Measurements from ENCODE around the gene PCDHGC5. TPM values are rescaled to one million over a fixed set of nuclear protein-coding genes. Genes with fewer than 3 reads are reported as not detected.
A peak's percentile ranks its signal among the peaks of the same experiment; 100 is the strongest.

PCDHGC5 gene
- total and polyA plus RNA-seq, 2 of the 8 experiments (the other 6 are each of a cell fraction or from before 2014, with no cell fraction given), result 0.41 to 1.1 TPM

DNA sequence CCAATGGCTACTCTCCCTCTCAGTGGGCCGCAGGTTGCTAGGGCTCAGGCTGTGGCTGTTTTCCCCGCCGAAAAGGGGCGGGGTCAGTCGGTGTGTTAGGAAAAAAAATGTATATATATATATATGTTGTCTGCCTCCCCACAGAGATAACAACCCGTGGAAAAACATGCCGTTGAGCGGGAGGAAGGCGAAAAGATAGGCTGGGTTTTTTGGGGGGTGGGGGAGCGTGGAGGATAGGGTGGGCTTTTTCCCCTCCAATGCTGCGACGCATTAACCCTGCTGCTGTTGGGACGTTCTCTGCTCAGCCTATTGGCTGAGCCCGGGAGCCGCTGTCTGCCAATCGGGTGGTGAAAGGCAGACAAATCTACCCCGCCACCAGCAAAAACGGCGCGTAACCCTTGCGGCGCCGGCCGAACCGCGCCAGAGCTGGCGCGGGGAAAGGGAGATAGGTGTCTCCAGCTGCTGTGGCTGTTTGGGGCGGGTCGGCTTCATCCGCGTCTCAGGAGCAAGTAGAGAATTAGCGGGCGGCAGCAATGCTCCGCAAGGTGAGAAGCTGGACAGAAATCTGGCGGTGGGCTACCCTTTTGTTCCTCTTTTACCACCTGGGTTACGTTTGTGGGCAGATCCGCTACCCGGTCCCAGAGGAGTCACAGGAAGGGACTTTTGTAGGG is 4.1 kb upstream of the PCDHGC5 start, which contains the start of gene PCDHGC4:
Gene PCDHGC4 (plus strand): TSS at position 390 of the 671 bp plus-strand sequence. CDS start 144 bp downstream, at position 534.
- peak within 1 kb of the TSS; percentile 28 for H3K56ac ChIP-seq (replicated peaks; ENCODE audit: insufficient read length, low read depth, low read length)
- peak in 1 of 2 experiments; percentile 78; a peak in 1 of 4 replicates for TF ChIP-seq HDAC2 (IDR thresholded peaks at IDR 0.05; ENCODE audit: borderline replicate concordance in 1 of 2, low read depth in 2 of 2, low read length in 2 of 2)
- peak in 1 of 3 experiments; percentile 5; a peak in 1 of 4 replicates for TF ChIP-seq CTCF (IDR thresholded peaks at IDR 0.05; ENCODE audit: control extremely low read depth in 1 of 3, insufficient read depth in 1 of 3, low read depth in 1 of 3, low read length in 3 of 3)
- peak; percentile 40 for TF ChIP-seq KDM4A (IDR thresholded peaks at IDR 0.05; ENCODE audit: low read depth, low read length, severe bottlenecking)
- peak; percentile 28 to 60; a peak in 1 of 4 replicates for TF ChIP-seq SIN3A (conservative IDR thresholded peaks at IDR 0.05 in 1 of 2, IDR thresholded peaks at IDR 0.05 in 1 of 2; ENCODE audit: low read depth in 1 of 2, low read length in 2 of 2)
- TF ChIP-seq, protein P1, sequence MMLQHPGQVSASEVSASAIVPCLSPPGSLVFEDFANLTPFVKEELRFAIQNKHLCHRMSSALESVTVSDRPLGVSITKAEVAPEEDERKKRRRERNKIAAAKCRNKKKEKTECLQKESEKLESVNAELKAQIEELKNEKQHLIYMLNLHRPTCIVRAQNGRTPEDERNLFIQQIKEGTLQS (IDR thresholded peaks at IDR 0.05; ENCODE audit: insufficient read depth, low read depth, low read length), result no peak
- no peak for TF ChIP-seq MAFK (IDR thresholded peaks at IDR 0.05; ENCODE audit: low read depth, low read length)

More for the DNA sequence above, 4.1 kb upstream of the PCDHGC5 start, which contains the start of gene PCDHGC4:
- H2AK5ac ChIP-seq (ENCODE audit: low read depth, low read length), result no peak within 1 kb of the TSS
- peak within 1 kb of the TSS; percentile 63; the same call in 1 of the 2 replicates for H4K8ac ChIP-seq (ENCODE audit: extremely low read depth, insufficient read depth, low read length)
- H2BK20ac ChIP-seq (ENCODE audit: low read length), result no peak within 1 kb of the TSS
- peak within 1 kb of the TSS; percentile 30; the same call in 1 of the 2 replicates for H2BK12ac ChIP-seq (ENCODE audit: low read depth, low read length)
- peak within 1 kb of the TSS; percentile 28; the same call in 1 of the 2 replicates for H2AFZ ChIP-seq (ENCODE audit: low read length)
- no peak within 1 kb of the TSS for H2BK120ac ChIP-seq (replicated peaks; ENCODE audit: low read depth, low read length)
- peak within 1 kb of the TSS; percentile 5; the same call in 1 of the 2 replicates for H3K27ac ChIP-seq (ENCODE audit: low read depth, low read length)
- peak in 1 of 2 experiments; percentile 84 for DNase-seq (ENCODE audit: low read depth in 1 of 2, low spot score in 2 of 2)
- H3K18ac ChIP-seq (ENCODE audit: extremely low read depth, low read length), result peak within 1 kb of the TSS; percentile 65; the same call in 1 of the 2 replicates
- H3K4ac ChIP-seq (replicated peaks; ENCODE audit: insufficient read length, low read depth, low read length), result no peak within 1 kb of the TSS
- peak within 1 kb of the TSS; percentile 93 for H2BK15ac ChIP-seq (ENCODE audit: low read length)
- peak within 1 kb of the TSS; percentile 98 for H3K4me2 ChIP-seq (ENCODE audit: insufficient read depth in 1 of 2, low read depth in 2 of 2, low read length in 2 of 2)
- peak within 1 kb of the TSS; percentile 51 for H4K5ac ChIP-seq (ENCODE audit: insufficient read length, low read depth, low read length)
- 3% methylated on average over 39 of the region's 39 CpGs; no CpG with 5 or more reads in 1 of the 2 experiments for WGBS, 2 experiments (ENCODE audit: extremely low coverage in 1 of 2, insufficient coverage in 1 of 2, insufficient read length in 1 of 2, insufficient replicate concordance in 2 of 2, low coverage in 1 of 2, low lambda C conversion rate in 2 of 2, missing lambda C conversion rate in 1 of 2)
- H3K79me1 ChIP-seq (ENCODE audit: low read depth, low read length), result no peaks in the 10 kb centered on the region; the same call in 1 of the 2 replicates
- no peaks in the 10 kb centered on the region for H3K9me3 ChIP-seq (ENCODE audit: insufficient read depth in 2 of 2, low read depth in 1 of 2, low read length in 1 of 2)
- no peak within 1 kb of the TSS for H3K23ac ChIP-seq (ENCODE audit: insufficient read length)
- FAIRE-seq, result peak; percentile 24
- peaks cover 5 to 20% (median 12%) of the 10 kb centered on the region in 4 experiments for H3K4me1 ChIP-seq (replicated peaks in 1 of 4; ENCODE audit: control insufficient read depth in 3 of 4, insufficient read depth in 4 of 4, low read length in 3 of 4)
- H3K9ac ChIP-seq (replicated peaks in 1 of 4; ENCODE audit: extremely low read depth in 1 of 4, low read depth in 3 of 4, low read length in 3 of 4), result peak within 1 kb of the TSS in 3 of 4 experiments; percentile 34 to 52 (median 49); a peak in 5 of 7 replicates
- H3K23me2 ChIP-seq (ENCODE audit: low read depth, low read length), result peaks cover 11% of the 10 kb centered on the region
- peak within 1 kb of the TSS; percentile 56 to 78 (median 69) for H3K4me3 ChIP-seq (ENCODE audit: extremely low read depth in 1 of 4, insufficient read depth in 2 of 4, low read depth in 3 of 4, low read length in 4 of 4)
- H2BK5ac ChIP-seq (ENCODE audit: low read depth, low read length), result no peak within 1 kb of the TSS; the same call in 1 of the 2 replicates
- POLR2A ChIA-PET (ENCODE audit: partially characterized antibody), result interaction anchor here (1.0 to 3.5 kb wide), 8 partner anchors 9 to 76 kb away, joined by 3 to 25 read pairs (median 6); partner anchors contain the start of gene PCDHGC3
- H3K27me3 ChIP-seq (replicated peaks in 1 of 4; ENCODE audit: control insufficient read depth in 3 of 4, extremely low read depth in 1 of 4, insufficient read depth in 3 of 4, low read length in 3 of 4), result peaks cover 7 to 19% (median 16%) of the 10 kb centered on the region in 4 experiments
- peaks cover 0 to 3% of the 10 kb centered on the region in 2 experiments; a peak in 1 of 4 replicates for H3K79me2 ChIP-seq (ENCODE audit: control insufficient read depth in 1 of 2, insufficient read depth in 2 of 2, low read length in 2 of 2)
- H3K36me3 ChIP-seq (ENCODE audit: control insufficient read depth in 2 of 4, insufficient read depth in 4 of 4, low read length in 3 of 4), result no peaks in the 10 kb centered on the region
- peaks cover 13 to 18% of the 10 kb centered on the region in 2 experiments for H4K20me1 ChIP-seq (replicated peaks in 1 of 2; ENCODE audit: control insufficient read depth in 1 of 2, insufficient read depth in 2 of 2, low read length in 2 of 2)
- no peak within 1 kb of the TSS for H3K14ac ChIP-seq (ENCODE audit: insufficient read length)
- no peak within 1 kb of the TSS for H4K91ac ChIP-seq (replicated peaks; ENCODE audit: insufficient read length, low read length)
- CTCF ChIA-PET (ENCODE audit: partially characterized antibody), result interaction anchor here (0.6 to 14.3 kb wide), 19 partner anchors 8 to 645 kb away, joined by 3 to 164 read pairs (median 4); partner anchors contain the start of genes PCDHB10, PCDHGA10, PCDHGA11 and PCDHGA12

Measured in H1 (cell line).